ENCODE data around the gene OAS3.
"Not testable (repeated sequence)": the region's sequence is repeated elsewhere in the genome, so short reads cannot be mapped to it uniquely, and the experiment has no call there.

The OAS3 gene

DNA sequence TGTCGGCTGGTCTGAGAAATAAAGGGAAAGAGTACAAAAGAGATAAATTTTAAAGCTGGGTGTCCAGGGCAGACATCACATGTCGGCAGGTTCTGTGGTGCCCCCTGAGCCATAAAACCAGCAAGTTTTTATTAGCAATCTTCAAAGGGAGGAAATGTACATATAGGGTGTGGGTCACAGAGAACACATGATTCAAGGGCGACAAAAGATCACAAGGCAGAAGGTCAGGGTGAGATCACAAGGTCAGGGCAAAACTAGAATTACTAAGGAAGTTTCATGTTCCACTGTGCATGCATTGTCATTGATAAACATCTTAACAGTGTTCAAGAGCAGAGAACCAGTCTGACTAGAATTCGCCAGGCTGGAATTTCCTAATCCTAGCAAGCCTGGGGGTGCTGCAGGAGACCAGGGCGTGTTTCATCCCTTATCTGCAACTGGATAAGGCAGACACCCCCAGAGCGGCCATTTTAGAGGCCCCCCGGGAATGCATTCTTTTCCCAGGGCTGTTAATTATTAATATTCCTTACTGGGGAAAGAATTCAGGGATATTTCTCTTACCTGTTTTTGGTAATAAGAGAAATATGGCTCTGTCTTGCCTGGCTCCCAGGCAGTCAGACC lies 11.7 kb upstream of the OAS3 start:
- DNase-seq, result not testable (repeated sequence)

DNA sequence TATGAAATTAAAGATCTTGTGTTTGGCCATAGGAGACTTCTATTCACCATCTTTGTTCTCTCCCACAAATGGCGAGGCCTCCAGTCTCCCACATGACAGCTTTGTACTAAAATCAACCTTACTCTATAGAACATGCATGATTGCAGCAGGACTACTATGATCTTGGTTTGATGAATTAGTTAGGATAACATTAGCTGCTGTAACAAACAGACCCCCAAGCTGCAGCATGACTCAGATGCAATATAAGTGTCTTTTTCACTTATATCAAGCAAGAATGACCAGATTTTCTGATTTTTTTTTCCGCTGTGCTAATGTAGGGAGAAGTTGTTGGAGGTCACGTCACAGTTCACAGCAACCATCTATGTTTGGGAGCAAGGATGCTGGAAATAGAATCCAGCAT lies 10.8 kb upstream of the OAS3 start:
- DNase-seq, result no peak

DNA sequence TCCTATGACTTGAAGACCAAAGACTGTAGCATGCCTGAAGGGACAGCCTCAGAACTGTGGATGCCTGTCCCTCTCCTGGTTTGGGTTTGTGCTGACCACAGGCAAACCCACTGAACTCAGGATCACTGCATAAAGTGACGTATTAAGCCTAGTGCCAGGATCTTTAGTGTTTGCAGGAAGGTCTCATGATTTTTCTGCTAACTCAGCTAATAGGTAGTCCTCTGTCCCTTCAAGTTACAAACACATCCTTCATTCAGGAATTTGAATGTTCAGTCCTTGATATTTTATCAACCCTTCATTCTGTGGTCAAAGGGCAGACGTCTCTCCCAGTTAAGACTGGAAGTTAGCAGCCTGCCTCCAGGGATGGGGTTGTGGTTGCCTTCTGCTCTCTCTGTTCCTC lies 10.3 kb upstream of the OAS3 start:
- no peak for DNase-seq

DNA sequence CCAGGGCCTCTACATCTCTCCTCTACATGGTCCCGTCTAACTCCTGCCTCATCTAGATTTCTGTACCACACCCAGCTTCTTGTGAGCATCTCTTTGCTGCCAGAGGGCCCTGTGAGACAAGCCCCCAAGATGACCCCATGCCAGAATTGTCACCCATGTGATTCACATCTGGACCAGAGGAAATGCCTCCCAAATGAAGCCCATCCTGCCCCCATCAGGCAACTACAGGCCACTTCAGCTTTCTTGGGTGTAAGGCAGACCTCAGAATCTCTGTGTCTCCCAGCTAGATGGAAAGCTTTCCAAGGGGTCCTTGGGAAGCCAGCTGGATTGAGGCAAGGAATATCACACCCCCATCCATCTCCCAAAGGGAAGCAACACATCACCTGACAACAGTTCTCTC lies 9.3 kb upstream of the OAS3 start:
- no peak for DNase-seq

DNA sequence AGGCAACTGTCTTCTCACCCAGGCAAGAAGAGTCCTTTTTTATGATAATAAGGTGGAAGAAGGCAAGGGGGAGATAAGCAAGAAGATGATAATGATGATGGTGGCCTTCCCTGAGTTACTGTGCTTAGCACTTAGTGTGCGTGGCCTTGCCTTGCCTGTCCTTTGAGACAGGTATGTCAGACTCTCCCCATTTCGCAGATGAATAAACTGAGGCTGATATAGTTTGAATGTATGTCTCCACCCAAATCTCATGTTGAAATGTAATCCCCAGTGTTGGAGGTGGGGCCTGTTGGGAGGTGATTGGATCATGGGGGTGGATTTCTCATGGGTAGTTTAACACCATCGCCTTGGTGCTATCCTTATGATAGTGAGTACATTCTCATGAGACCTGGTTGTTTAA lies 8.6 kb upstream of the OAS3 start:
- no peak for DNase-seq

DNA sequence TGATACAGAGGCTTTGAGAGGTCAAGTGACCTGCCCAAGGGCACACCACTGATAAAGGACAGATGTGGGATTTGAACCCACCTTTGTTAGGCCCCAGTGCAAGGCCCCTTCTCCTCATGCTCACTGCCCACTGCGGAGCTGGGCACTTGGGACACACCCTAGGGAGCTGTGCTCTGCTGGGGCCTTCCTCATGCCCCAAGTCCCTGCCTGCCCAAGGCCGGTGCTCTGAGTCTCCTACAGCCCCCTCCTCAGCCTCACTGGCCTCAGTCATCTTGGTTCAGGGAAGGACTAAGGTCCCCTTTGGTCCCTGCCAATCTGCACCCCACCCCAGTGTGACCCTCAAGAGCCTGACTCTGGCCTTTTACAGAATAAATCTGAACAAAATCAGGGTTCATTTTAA lies 7.9 kb upstream of the OAS3 start:
- no peak for DNase-seq

DNA sequence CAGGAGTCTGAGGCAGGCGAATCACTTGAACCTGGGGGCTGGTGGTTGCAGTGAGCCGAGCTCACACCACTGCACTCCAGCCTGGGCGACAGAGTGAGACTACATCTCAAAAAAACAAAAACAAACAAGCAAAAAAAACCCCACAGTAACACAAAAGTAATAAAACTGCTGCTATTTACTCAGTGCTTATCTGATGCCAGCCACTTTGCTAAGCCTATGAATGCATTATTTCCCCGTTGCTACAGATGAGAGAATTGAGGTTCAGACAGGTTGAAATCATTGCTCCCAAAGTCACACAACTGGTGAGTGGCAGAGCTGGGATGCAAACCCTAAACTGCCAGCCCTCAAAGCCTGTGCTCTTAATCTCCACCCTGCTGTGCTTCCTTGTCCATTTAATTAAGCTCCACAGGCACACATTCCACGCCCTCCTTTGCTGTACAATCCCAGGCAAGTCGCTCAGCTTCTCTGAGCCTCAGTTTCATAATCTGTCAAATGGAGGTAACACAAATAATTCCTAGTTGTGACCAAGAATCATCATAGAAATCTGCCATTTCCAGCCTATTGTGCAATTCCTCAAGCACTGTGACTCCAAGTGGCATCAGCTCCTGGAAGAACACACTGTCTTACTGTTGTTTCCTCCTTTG lies 5.7 kb upstream of the OAS3 start:
- no peak for DNase-seq

DNA sequence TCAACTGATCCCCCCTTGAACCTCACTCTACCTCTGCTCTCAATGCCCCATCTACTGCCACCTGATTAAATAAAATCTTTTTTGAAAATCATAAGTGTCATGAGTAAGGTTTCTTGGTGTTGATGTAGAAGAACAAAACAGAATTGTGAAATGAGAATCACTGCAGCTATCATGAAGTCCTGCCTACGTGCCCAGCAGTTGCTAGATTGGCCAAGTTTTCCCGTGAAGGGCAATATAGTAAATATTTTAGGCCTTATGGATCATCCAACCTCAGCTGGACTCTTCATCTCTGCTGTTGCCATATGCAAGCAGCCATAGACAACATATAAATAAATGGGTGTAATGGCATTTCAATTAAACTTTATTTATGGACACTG lies 5.2 kb upstream of the OAS3 start:
- DNase-seq, result no peak

DNA sequence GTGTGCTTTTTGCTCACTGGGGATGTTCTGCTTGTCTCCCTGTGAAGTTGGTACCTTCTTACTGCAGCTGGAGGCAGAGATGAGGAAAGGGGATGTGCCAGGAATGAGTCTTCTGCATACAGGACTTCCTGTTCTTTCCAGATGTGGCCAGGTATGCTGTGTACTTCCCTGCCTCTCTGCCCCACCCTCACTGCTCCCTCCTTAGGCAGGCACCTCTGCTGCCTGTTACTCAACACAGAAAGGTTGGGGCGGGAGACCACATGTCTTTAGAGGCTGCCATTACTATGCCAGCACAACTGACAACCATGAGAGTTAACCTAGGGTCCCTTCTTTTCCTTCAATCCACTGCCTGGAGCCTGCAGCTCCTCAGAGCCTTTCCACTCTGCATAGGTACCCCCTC lies 2.0 kb upstream of the OAS3 start:
- no peak for DNase-seq

DNA sequence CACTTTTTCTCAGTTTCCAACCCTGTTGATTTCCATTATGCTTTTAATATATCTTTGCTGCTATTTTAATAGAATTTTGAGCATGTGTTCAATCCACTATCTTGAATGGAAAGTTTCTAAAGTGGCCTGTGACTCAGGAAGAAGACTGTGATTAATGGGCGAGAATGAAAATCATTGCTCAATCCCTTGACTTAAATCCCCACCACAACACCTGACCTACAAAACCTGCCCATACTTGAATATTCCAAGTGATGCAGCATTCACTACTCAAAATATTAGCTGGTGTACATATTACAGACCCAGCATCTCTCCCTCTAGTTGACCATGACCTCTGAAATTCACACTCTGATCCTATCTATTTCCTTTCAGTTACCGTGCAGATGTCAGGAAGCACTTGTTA lies 1.3 kb upstream of the OAS3 start:
- no peak for DNase-seq

DNA sequence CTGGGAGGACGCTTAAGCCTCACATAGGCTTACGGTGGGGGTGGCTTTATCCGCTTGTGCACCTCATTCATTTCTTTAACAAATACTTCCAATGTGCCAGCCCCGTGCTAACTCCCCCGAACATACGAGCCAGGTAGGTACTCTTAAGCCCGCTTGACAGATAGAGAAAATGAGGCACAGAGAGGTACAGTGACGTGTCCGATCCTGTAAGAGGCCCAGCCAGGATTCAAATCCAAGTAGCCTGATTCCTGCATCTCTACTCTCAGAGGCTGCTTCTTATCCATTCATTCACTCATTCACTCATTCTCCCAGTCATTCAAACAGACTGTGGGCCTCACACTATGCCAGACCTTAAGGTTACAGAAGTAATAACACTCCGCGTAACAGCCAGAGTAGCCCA lies 477 bp downstream of the OAS3 start:
- no peak for DNase-seq

DNA sequence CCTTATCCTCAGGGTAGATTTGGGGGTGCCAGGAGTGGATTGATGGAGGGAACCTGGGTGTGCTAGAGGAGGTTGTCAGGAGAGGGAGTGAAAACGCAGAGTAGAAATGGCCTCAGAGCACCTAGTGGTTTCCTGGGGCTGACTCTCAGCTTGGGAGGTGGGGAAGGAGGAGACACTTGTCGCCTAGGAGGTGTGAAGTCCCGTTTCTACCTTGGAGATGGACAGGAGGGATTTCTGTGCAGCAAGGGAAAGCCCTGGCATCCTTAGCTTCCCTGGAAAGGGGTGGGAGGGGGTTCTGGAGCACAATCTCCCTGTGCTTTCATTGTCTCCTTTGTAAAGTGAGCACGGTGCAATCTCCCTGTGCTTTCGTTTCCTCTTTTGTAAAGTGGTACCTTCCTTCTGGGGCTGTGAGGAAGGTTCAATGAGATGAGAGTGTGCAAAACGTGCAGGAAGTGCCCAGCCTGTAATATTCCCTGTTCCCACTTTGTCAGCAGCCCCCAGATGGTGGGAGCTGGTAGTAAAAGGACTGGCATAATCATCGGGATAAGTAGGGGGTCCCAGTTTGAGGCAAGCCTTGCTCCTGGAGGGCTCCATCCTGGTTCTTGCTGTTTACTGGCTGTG lies 1.6 kb downstream of the OAS3 start:
- DNase-seq, result no peak

DNA sequence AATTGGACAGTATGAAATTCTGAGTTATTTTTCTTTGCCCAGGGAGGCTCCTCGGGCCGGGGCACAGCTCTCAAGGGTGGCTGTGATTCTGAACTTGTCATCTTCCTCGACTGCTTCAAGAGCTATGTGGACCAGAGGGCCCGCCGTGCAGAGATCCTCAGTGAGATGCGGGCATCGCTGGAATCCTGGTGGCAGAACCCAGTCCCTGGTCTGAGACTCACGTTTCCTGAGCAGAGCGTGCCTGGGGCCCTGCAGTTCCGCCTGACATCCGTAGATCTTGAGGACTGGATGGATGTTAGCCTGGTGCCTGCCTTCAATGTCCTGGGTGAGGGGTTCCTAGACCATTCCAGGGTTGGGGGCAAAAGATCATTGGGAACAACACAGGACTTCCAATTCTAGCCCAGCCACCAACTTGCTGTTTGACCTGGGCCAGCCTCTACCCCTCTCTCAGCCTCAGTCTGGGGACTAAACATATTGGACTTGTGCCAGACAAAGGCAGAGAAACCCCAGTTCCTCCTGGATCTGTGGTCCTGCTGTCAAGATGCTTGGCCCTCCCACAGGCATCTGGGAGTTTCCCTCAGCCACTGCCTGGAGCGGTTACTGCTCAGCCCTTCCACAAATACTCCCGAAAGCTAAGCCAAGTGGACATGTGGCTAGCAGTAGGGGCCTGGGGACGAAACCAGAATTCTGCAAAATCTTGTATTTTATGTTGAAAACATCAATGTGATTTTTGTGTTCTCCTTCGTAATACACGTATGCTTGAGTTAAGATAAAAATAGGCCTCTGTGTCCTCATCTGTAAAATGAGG lies 3.5 kb downstream of the OAS3 start:
- no peak for DNase-seq

DNA sequence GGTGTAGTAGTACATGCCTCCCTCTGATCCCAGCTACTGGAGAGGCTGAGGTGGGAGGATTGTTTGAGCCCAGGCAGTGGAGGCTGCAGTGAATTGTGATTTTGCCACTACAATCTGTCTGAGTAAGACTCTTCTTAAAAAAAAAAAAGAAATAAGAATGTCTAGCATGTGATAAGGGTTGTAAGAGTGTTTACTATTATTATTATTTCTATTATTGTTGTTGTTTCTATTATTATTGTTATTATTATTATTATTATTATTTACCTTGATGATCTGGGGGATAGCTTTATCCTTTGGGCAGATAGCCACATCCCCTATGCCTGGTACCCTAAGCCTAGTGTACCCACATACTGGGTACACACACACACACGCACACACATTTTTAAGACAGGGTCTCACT lies 4.3 kb downstream of the OAS3 start:
- no peak for DNase-seq

DNA sequence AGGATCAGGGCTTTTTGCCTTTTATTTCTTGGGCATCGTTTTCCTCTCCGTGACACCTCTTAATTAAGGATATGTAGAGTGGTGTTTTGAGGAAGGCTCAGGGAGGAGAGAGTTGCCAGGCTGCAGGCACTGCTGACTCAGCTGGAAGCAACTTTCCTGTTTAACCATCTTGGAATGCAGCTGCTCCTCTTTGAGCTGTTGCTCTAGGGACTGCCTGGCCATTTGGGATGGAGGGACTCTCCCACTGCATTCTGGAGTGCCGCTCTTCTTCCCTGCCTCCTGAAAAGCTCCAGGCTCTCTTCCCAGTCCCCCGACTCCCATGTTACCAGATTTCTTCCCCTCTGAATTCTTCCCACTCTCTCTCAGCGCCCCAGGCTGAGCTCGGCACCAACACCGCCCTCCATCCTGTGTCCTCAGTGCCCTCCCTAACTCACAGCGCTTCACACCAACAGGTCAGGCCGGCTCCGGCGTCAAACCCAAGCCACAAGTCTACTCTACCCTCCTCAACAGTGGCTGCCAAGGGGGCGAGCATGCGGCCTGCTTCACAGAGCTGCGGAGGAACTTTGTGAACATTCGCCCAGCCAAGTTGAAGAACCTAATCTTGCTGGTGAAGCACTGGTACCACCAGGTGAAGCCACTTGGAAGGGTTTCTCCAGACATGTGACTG lies 5.9 kb downstream of the OAS3 start:
- DNase-seq, result no peak

DNA sequence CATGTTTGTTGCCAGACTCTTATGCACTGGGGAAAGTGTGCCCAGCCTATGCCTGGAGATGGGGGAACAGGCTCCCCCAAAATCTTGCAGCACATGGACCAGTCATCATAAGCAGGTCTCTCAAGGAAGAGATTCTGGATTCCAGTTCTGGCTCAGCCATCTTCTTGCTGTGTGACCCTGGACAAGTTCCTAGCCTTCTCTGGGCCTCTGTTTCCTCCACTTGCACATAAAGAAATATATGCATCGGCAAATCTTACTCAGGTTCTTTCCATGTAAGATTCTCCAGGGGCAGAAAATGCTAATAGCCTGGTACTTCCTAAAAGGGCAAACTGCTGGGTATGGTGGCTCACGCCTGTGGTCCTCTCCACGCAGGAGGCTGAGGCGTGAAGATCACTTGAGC lies 7.2 kb downstream of the OAS3 start:
- DNase-seq, result no peak

DNA sequence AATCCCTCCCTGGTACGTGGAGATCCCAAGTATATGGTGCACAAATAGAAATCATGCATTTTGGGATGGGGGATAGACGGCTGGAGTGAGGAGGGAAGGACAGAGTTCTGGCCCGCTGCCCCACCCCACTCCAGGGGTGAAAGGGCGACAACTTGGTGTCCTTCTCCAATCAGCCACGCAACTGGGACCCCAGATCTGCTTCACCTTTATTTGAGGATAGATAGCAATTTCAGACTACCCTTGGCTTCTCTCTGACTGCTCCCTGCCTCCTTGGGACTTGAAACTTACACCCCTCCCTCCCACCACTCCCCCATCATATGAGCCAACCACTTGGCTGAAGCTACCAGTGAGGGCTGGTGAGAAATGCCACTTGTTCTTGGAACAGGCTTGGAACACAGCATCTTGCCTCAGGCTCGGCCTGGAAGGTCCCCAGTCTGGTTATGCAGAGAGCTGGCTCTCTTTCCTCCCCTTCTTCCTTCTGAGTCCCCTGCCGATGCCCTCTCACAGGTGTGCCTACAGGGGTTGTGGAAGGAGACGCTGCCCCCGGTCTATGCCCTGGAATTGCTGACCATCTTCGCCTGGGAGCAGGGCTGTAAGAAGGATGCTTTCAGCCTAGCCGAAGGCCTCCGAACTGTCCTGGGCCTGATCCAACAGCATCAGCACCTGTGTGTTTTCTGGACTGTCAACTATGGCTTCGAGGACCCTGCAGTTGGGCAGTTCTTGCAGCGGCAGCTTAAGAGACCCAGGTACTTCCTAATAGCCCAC lies 8.1 kb downstream of the OAS3 start:
- DNase-seq, result no peak

DNA sequence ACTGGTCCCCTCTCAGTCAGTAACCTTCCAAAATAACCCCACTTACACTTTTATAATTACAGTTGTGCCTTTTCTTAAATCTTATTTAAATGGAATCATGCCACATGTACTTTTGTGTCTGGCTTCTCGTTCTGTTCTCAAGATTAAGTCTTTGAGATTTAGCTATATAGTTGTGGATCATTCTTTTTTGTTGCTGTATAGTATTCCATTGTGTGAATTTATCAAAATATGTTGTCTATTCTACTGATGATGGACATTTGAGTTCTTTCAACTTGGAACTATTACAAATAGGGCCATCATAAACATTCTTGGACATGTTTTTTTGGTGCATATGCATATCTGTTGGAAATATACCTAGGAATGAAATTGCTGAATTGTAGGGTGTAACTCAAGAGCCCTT lies 9.0 kb downstream of the OAS3 start:
- no peak for DNase-seq

DNA sequence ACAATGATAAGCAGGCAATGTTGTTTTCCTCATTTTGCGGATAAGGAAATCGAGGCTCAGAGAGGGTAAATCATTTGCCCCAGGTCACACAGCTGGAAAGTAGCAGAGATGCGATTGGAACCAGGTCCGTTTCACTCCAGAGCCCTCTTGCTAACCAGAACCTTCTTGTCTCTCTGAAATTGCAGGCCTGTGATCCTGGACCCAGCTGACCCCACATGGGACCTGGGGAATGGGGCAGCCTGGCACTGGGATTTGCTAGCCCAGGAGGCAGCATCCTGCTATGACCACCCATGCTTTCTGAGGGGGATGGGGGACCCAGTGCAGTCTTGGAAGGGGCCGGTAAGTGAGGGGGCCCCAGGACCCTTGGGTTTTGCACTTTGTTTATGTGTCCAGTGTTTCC lies 9.5 kb downstream of the OAS3 start:
- no peak for DNase-seq

DNA sequence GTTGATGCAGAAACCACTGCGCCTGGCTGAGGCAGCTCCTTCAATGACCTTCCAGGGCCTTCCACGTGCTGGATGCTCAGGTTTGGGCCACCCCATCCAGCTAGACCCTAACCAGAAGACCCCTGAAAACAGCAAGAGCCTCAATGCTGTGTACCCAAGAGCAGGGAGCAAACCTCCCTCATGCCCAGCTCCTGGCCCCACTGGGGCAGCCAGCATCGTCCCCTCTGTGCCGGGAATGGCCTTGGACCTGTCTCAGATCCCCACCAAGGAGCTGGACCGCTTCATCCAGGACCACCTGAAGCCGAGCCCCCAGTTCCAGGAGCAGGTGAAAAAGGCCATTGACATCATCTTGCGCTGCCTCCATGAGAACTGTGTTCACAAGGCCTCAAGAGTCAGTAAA lies 10.5 kb downstream of the OAS3 start:
- DNase-seq, result no peak

DNA sequence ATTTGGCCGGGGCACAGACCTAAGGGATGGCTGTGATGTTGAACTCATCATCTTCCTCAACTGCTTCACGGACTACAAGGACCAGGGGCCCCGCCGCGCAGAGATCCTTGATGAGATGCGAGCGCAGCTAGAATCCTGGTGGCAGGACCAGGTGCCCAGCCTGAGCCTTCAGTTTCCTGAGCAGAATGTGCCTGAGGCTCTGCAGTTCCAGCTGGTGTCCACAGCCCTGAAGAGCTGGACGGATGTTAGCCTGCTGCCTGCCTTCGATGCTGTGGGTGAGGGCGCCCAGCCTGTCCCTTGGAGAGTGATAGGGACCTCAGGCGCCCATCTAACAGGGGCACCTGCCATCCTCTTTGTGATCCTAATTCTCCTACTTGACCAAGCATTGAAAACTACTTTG lies 12.4 kb downstream of the OAS3 start:
- no peak for DNase-seq

DNA sequence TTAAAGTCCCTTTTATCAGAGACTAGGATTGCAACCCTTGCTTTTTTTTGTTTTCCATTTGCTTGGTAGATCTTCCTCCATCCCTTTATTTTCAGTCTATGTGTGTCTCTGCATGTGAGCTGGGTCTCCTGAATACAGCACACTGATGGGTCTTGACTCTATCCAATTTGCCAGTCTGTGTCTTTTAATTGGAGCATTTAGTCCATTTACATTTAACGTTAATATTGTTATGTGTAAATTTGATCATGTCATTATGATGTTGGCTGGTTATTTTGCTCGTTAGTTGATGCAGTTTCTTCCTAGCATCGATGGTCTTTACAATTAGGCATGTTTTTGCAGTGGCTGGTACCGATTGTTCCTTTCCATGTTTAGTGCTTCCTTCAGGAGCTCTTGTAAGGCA lies 18.9 kb downstream of the OAS3 start:
- not testable (repeated sequence) for DNase-seq

DNA sequence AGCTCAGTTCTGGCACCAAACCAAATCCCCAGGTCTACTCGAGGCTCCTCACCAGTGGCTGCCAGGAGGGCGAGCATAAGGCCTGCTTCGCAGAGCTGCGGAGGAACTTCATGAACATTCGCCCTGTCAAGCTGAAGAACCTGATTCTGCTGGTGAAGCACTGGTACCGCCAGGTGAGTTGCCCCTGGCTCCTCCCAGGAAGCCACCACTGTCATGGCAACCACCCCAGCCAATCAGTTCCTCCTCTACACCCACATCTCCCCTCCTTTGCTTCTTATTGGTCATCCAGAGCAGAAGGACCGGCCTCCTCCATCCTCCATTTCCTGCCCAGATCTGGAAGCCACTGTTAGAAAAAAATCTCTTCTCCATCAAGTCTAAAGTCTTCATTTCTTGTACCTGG lies 22.8 kb downstream of the OAS3 start:
- DNase-seq, result no peak

Measured in stimulated activated CD4-positive, alpha-beta T cell treated with anti-CD3 and anti-CD28 coated beads, Interleukin-2, amount 100 ng/mL, for 24 hours (primary cell).